HEK293 (cell line): ENCODE results near the gene SIGLEC12.

Experiments
- KLF10 ChIP-seq: fragments of 450-650 bp; IDR thresholded peaks from 2 replicates; pipeline ENCODE4 v1.5.1; 2018; ENCODE audit warnings: missing biosample characterization, mild to moderate bottlenecking, missing genetic modification characterization
- ZSCAN18 ChIP-seq: fragments of 450-650 bp; formaldehyde crosslinking; IDR thresholded peaks from 2 replicates; pipeline ENCODE4 v1.5.1; 2016; ENCODE audit warnings: missing biosample characterization, missing genetic modification characterization

GRCh38 chr19:51531349-51532315 lies 30.0 kb upstream of the SIGLEC12 start, which contains the start of gene SIGLEC6:
- TF ChIP-seq ZSCAN18 (no peak), KLF10 (tag by site-specific recombination) (no peak)
